AG04449 (cell line): ENCODE measurements around the gene ZNF496.
A peak's percentile ranks its signal among the peaks of the same experiment; 100 is the strongest.

Experiments used
- CTCF ChIA-PET: fragments of 350-600 bp; formaldehyde crosslinking; extraction: SDS; loops from one replicate; lab custom pipeline; 2021; ENCODE audit warnings: antibody characterized with exemption; lab: Yijun Ruan, JAX
- POLR2A ChIA-PET: fragments of 400-600, 350-600 bp; formaldehyde crosslinking; extraction: SDS; loops from one replicate; lab custom pipeline; 2020; ENCODE audit warnings: antibody characterized with exemption, inconsistent platforms; lab: Yijun Ruan, JAX
- DNase-seq: peaks from one replicate; pipeline ENCODE4 v3.0.0-alpha.2; 2010; ENCODE audit warnings: low read depth, low spot score
- H3K4me3 ChIP-seq: 2 replicates; pipeline ENCODE4 v1.5.1; 2011; ENCODE audit warnings: low read depth, mild to moderate bottlenecking, control low read depth, low read length
- TF ChIP-seq, protein P1 (sequence below): IDR thresholded peaks from one replicate; pipeline ENCODE4 v1.5.1; 2011; ENCODE audit warnings: mild to moderate bottlenecking, moderate library complexity, low read length, control low read depth, inconsistent platforms; ENCODE audit not compliant: insufficient read depth; ENCODE audit errors: missing control alignments

ZNF496 gene

GRCh38 chr1:247298124-247298481 lies 33.6 kb downstream of the ZNF496 start:
- H3K4me3 ChIP-seq: no peak overlapping the region
- POLR2A ChIA-PET: no interaction called here
- CTCF ChIA-PET: interaction anchor here (1.3 kb wide), 1 partner anchor 33 kb away, joined by 3 read pairs; no protein-coding TSS in a partner anchor
- DNase-seq: no peak
- TF ChIP-seq, protein P1, sequence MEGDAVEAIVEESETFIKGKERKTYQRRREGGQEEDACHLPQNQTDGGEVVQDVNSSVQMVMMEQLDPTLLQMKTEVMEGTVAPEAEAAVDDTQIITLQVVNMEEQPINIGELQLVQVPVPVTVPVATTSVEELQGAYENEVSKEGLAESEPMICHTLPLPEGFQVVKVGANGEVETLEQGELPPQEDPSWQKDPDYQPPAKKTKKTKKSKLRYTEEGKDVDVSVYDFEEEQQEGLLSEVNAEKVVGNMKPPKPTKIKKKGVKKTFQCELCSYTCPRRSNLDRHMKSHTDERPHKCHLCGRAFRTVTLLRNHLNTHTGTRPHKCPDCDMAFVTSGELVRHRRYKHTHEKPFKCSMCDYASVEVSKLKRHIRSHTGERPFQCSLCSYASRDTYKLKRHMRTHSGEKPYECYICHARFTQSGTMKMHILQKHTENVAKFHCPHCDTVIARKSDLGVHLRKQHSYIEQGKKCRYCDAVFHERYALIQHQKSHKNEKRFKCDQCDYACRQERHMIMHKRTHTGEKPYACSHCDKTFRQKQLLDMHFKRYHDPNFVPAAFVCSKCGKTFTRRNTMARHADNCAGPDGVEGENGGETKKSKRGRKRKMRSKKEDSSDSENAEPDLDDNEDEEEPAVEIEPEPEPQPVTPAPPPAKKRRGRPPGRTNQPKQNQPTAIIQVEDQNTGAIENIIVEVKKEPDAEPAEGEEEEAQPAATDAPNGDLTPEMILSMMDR: no peak

GRCh38 chr1:247297263-247298123 lies 34.2 kb downstream of the ZNF496 start:
- DNase-seq: no peak
- ChIA-PET CTCF (interaction anchor here (0.7 to 1.3 kb wide), 2 partner anchors 33 to 75 kb away, joined by 3 read pairs; no protein-coding TSS in a partner anchor), POLR2A (no interaction called here)
- H3K4me3 ChIP-seq: no peak overlapping the region
- TF ChIP-seq, protein P1: no peak

GRCh38 chr1:247296599-247297180 lies 35.0 kb downstream of the ZNF496 start:
- H3K4me3 ChIP-seq: no peak overlapping the region
- CTCF ChIA-PET: interaction anchor here (0.7 kb wide), 1 partner anchor 76 kb away, joined by 3 read pairs; no protein-coding TSS in a partner anchor
- POLR2A ChIA-PET: no interaction called here
- no peak for DNase-seq
- TF ChIP-seq, protein P1: no peak

GRCh38 chr1:247295746-247296145 lies 35.9 kb downstream of the ZNF496 start:
- ChIA-PET CTCF (no interaction called here), POLR2A (no interaction called here)
- no peak overlapping the region for H3K4me3 ChIP-seq
- DNase-seq: no peak
- TF ChIP-seq, protein P1: no peak

- TF ChIP-seq, protein P1: no peak
- CTCF ChIA-PET: no interaction called here
- no peak for DNase-seq
- POLR2A ChIA-PET: no interaction called here
- no peak overlapping the region for H3K4me3 ChIP-seq
Measured at GRCh38 chr1:247295274-247295684, 36.4 kb downstream of the ZNF496 start.

- peak; percentile 56 for DNase-seq
- ChIA-PET CTCF (no interaction called here), POLR2A (no interaction called here)
- TF ChIP-seq, protein P1: no peak
- H3K4me3 ChIP-seq: no peak overlapping the region
Measured at GRCh38 chr1:247294282-247294681, 37.4 kb downstream of the ZNF496 start.
